ENCODE data around the gene WFDC9.
"Not testable (repeated sequence)": the region's sequence is repeated elsewhere in the genome, so short reads cannot be mapped to it uniquely, and the experiment has no call there.

The WFDC9 gene

DNA sequence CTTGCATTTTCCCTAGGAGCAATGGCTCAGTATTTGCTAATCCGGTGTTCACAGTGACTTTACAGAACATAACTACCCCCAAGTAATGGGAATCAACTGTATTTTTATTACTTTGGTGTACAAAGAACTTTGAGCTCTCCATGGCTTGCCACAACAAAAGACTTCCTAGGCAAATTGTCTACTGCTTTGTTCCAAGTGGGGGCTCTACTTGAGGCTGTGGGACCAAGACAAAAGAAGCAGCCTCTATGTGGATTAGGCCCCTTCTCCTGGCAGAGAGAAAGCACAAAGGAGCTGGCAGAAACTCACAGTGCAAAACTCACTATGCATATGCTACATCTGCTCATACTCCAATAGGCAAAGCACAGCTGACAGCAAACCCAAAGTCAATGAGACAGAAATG is 52.9 kb downstream of the WFDC9 start:
- H3K9me3 Mint-ChIP-seq = no peaks in the 10 kb centered on the region
- no peaks in the 10 kb centered on the region for H3K36me3 Mint-ChIP-seq (ENCODE audit: low read depth)
- no peaks in the 10 kb centered on the region for H3K4me1 Mint-ChIP-seq (ENCODE audit: low read depth)
- peaks cover 14% of the 10 kb centered on the region for H3K27me3 Mint-ChIP-seq (ENCODE audit: low read depth)
- no peak overlapping the region for H3K4me3 Mint-ChIP-seq
- no peak overlapping the region for H3K27ac Mint-ChIP-seq

DNA sequence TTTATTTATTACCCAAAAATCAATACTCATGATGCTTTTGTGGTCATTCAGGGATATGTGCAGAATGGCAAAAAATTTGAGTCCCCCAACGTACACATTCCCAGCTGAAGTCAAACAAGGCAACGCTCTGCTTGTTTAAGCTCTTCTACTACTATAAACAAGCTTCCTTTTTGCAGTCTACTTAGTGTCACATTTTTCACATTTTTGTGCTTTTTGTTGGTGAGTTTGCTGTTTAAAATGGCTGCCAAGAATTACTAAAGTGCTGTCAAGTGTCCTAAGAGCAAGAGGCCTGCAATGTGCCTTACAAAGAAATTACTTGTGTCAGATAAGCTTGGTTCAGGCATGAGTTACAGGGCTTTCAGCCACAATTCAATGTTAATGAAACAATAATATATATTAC is 54.1 kb downstream of the WFDC9 start:
- no peaks in the 10 kb centered on the region for H3K4me1 Mint-ChIP-seq (ENCODE audit: low read depth)
- no peak overlapping the region for H3K27ac Mint-ChIP-seq
- no peaks in the 10 kb centered on the region for H3K9me3 Mint-ChIP-seq
- H3K4me3 Mint-ChIP-seq = no peak overlapping the region
- no peaks in the 10 kb centered on the region for H3K36me3 Mint-ChIP-seq (ENCODE audit: low read depth)
- H3K27me3 Mint-ChIP-seq (ENCODE audit: low read depth) = peaks cover 9% of the 10 kb centered on the region

DNA sequence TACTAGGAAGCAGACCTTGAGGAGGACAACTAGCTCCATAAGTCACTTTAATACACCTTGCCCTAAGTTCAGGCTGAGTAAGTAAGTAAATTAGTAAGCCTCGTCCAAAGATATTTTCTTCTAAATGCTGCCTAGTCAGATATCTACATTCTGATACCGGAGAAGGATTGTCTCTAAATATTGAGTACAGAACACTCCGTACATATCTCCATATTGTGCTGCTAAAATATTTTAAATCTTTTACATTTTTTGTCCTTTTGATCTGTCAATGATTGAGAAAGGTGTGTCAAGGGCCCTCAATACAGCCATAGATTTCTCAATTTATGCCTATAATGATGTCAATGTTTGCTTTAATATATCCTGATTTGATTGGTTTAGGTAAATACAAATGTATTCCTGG is 55.2 kb downstream of the WFDC9 start:
- Mint-ChIP-seq H3K36me3 (ENCODE audit: low read depth) (no peaks in the 10 kb centered on the region), H3K9me3 (no peaks in the 10 kb centered on the region), H3K27me3 (ENCODE audit: low read depth) (peaks cover 9% of the 10 kb centered on the region), H3K4me3 (no peak overlapping the region), H3K4me1 (ENCODE audit: low read depth) (no peaks in the 10 kb centered on the region), H3K27ac (no peak overlapping the region)

DNA sequence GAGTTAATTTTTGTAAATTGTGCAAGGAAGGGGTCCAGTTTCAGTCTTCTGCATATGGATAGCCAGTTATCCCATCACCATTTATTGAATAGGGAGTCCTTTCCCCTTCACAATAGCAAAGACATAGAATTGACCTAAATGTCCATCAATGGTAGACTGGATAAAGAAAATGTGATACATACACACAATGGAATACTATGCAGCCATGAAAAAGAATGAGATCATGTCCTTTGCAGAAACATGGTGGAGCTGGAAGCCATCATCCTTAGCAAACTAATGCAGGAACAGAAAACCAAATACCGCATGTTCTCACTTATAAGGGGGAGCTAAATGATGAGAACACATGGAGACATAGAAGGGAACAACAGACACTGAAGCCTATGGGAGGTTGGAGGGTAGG is 61.4 kb downstream of the WFDC9 start:
- H3K4me1 Mint-ChIP-seq (ENCODE audit: low read depth) = not testable (repeated sequence)

DNA sequence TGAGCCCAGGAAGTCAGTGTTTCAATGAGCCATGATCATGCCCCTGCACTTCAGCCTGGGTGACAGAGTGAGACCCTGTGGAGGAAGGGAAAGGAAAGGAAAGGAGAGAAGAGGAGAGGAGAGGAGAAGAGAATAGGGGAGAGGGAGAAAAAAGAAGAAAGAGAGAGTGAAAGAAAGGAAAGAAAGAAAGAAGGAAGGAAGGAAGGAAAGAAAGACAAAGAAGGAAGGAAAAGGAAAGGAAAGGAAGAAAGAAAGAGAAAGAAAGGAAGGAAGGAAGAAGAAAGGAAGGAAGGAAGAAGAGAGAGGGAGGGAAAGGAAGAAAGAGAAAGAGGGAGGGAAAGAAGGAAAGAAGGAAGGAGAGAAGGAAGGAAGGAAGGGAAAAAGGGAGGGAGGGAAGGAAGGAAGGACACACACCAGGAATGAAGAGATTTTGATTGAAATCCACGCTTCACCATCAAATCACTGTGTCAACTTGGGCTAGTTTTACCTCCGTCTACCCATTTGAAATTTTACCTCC is 66.3 kb downstream of the WFDC9 start:
- no peak overlapping the region for H3K27ac Mint-ChIP-seq
- H3K36me3 Mint-ChIP-seq (ENCODE audit: low read depth) = no peaks in the 10 kb centered on the region
- H3K9me3 Mint-ChIP-seq = peaks cover 3% of the 10 kb centered on the region
- no peaks in the 10 kb centered on the region for H3K4me1 Mint-ChIP-seq (ENCODE audit: low read depth)
- no peak overlapping the region for H3K4me3 Mint-ChIP-seq
- peaks cover 14% of the 10 kb centered on the region for H3K27me3 Mint-ChIP-seq (ENCODE audit: low read depth)

More for the DNA sequence above, 61.4 kb downstream of the WFDC9 start:
- H3K9me3 Mint-ChIP-seq; H3K4me3 Mint-ChIP-seq; H3K27ac Mint-ChIP-seq; H3K36me3 Mint-ChIP-seq (ENCODE audit: low read depth): not testable (repeated sequence)
- peaks cover 15% of the 10 kb centered on the region for H3K27me3 Mint-ChIP-seq (ENCODE audit: low read depth)
